ENCODE measurements around the gene LASP1.

The LASP1 gene

DNA sequence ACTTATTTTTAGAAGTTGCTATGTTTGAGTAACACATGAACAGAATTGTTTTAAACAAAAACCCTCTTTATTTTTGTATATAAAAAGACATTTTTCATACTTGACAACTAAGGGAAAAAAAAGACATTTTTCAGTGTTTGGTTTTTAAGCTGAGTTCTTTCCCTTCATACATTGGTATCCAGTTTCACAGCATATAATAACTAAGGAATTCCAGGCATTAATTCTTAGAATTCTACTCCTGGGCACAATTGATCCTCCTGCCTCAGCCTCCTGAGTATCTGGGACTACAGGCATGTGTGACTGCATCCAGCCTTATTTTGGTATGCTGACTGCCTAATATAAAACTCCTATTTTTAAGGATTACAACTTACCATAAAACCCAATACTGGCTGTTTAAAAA, 88.9 kb downstream of the LASP1 start:
- ATAC-seq (ENCODE audit: insufficient read depth, low read depth) (no peak), DNase-seq (no peak)
- TF ChIP-seq EZH2 (IDR thresholded peaks at IDR 0.05; ENCODE audit: borderline replicate concordance, low read depth, low read length, severe bottlenecking): no peak
- TF ChIP-seq, protein P1, sequence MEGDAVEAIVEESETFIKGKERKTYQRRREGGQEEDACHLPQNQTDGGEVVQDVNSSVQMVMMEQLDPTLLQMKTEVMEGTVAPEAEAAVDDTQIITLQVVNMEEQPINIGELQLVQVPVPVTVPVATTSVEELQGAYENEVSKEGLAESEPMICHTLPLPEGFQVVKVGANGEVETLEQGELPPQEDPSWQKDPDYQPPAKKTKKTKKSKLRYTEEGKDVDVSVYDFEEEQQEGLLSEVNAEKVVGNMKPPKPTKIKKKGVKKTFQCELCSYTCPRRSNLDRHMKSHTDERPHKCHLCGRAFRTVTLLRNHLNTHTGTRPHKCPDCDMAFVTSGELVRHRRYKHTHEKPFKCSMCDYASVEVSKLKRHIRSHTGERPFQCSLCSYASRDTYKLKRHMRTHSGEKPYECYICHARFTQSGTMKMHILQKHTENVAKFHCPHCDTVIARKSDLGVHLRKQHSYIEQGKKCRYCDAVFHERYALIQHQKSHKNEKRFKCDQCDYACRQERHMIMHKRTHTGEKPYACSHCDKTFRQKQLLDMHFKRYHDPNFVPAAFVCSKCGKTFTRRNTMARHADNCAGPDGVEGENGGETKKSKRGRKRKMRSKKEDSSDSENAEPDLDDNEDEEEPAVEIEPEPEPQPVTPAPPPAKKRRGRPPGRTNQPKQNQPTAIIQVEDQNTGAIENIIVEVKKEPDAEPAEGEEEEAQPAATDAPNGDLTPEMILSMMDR (IDR thresholded peaks at IDR 0.05; ENCODE audit: borderline replicate concordance, extremely low read depth, low read length, poor library complexity, severe bottlenecking): no peak
- H2AFZ ChIP-seq (ENCODE audit: low read depth, low read length): no peak overlapping the region
- H3K4me3 ChIP-seq (ENCODE audit: low read depth in 1 of 2, low read length in 2 of 2): no peak overlapping the region
- no peaks in the 10 kb centered on the region for H3K9me3 ChIP-seq (ENCODE audit: insufficient read depth, low read length, severe bottlenecking)
- no peaks in the 10 kb centered on the region for H3K36me3 ChIP-seq (ENCODE audit: insufficient read depth, low read length)
- H3K27me3 ChIP-seq (ENCODE audit: insufficient read depth, low read length, poor library complexity): no peaks in the 10 kb centered on the region
- H4K20me1 ChIP-seq (ENCODE audit: insufficient read depth, low read length): no peaks in the 10 kb centered on the region
- no peaks in the 10 kb centered on the region for H3K4me1 ChIP-seq (ENCODE audit: insufficient read depth, low read length)
- H3K4me2 ChIP-seq (ENCODE audit: insufficient read depth, low read length): no peak overlapping the region
- H3K9ac ChIP-seq (ENCODE audit: low read depth, low read length): no peak overlapping the region
- H3K27ac ChIP-seq (ENCODE audit: low read length): no peak overlapping the region
- H3K79me2 ChIP-seq (ENCODE audit: insufficient read depth, low read length): no peaks in the 10 kb centered on the region

DNA sequence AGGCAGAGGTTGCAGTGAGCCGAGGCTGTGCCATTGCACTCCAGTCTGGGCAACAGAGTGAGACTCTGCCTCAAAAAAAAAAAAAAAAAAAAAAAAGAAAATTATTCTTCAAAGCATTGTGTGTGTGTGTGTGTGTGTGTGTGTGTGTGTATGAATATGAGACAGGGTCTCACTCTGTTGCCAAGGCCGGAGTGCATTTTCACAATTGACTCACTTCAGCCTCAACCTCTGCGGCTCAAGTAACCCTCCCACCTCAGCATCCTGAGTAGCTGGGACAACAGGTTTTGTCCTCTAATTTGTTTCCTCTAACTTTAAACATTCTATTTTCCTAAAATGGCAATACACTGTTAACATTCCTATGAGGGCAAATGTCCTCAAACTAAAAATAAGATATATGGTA, 89.7 kb downstream of the LASP1 start:
- H3K27ac ChIP-seq (ENCODE audit: low read length): no peak overlapping the region
- ATAC-seq (ENCODE audit: insufficient read depth, low read depth): no peak
- no peak for TF ChIP-seq EZH2 (IDR thresholded peaks at IDR 0.05; ENCODE audit: borderline replicate concordance, low read depth, low read length, severe bottlenecking)
- TF ChIP-seq, protein P1 (IDR thresholded peaks at IDR 0.05; ENCODE audit: borderline replicate concordance, extremely low read depth, low read length, poor library complexity, severe bottlenecking): no peak
- no peaks in the 10 kb centered on the region for H3K4me1 ChIP-seq (ENCODE audit: insufficient read depth, low read length)
- H3K79me2 ChIP-seq (ENCODE audit: insufficient read depth, low read length): no peaks in the 10 kb centered on the region
- H3K4me2 ChIP-seq (ENCODE audit: insufficient read depth, low read length): no peak overlapping the region
- no peaks in the 10 kb centered on the region for H3K36me3 ChIP-seq (ENCODE audit: insufficient read depth, low read length)
- no peak for DNase-seq
- H3K4me3 ChIP-seq (ENCODE audit: low read depth in 1 of 2, low read length in 2 of 2): no peak overlapping the region
- no peak overlapping the region for H3K9ac ChIP-seq (ENCODE audit: low read depth, low read length)
- no peaks in the 10 kb centered on the region for H3K9me3 ChIP-seq (ENCODE audit: insufficient read depth, low read length, severe bottlenecking)
- H3K27me3 ChIP-seq (ENCODE audit: insufficient read depth, low read length, poor library complexity): no peaks in the 10 kb centered on the region
- H4K20me1 ChIP-seq (ENCODE audit: insufficient read depth, low read length): no peaks in the 10 kb centered on the region
- H2AFZ ChIP-seq (ENCODE audit: low read depth, low read length): no peak overlapping the region

DNA sequence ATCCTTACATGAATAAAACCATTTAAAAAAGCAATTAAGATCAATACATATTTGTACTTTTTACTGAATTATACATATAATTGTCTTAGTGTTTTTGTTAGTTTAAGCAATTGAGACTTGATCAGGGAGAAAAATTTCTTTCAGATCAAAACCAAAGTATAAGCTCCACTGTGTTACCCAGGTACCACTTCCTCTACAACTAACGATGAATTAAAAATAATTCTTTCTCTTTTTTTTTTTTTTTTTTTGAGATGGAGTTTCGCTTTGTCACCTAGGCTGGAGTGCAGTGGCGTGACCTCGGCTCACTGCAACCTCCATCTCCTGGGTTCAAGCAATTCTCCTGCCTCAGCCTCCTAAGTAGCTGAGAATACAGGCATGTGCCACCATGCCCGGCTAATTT, 90.5 kb downstream of the LASP1 start:
- no peak for DNase-seq
- no peaks in the 10 kb centered on the region for H3K36me3 ChIP-seq (ENCODE audit: insufficient read depth, low read length)
- no peaks in the 10 kb centered on the region for H3K27me3 ChIP-seq (ENCODE audit: insufficient read depth, low read length, poor library complexity)
- no peak overlapping the region for H2AFZ ChIP-seq (ENCODE audit: low read depth, low read length)
- H3K4me1 ChIP-seq (ENCODE audit: insufficient read depth, low read length): no peaks in the 10 kb centered on the region
- H3K4me3 ChIP-seq (ENCODE audit: low read depth in 1 of 2, low read length in 2 of 2): no peak overlapping the region
- H3K4me2 ChIP-seq (ENCODE audit: insufficient read depth, low read length): no peak overlapping the region
- no peaks in the 10 kb centered on the region for H4K20me1 ChIP-seq (ENCODE audit: insufficient read depth, low read length)
- no peak for TF ChIP-seq EZH2 (IDR thresholded peaks at IDR 0.05; ENCODE audit: borderline replicate concordance, low read depth, low read length, severe bottlenecking)
- TF ChIP-seq, protein P1 (IDR thresholded peaks at IDR 0.05; ENCODE audit: borderline replicate concordance, extremely low read depth, low read length, poor library complexity, severe bottlenecking): no peak
- no peak for ATAC-seq (ENCODE audit: insufficient read depth, low read depth)
- H3K9me3 ChIP-seq (ENCODE audit: insufficient read depth, low read length, severe bottlenecking): no peaks in the 10 kb centered on the region
- H3K9ac ChIP-seq (ENCODE audit: low read depth, low read length): no peak overlapping the region
- H3K27ac ChIP-seq (ENCODE audit: low read length): no peak overlapping the region
- H3K79me2 ChIP-seq (ENCODE audit: insufficient read depth, low read length): no peaks in the 10 kb centered on the region

DNA sequence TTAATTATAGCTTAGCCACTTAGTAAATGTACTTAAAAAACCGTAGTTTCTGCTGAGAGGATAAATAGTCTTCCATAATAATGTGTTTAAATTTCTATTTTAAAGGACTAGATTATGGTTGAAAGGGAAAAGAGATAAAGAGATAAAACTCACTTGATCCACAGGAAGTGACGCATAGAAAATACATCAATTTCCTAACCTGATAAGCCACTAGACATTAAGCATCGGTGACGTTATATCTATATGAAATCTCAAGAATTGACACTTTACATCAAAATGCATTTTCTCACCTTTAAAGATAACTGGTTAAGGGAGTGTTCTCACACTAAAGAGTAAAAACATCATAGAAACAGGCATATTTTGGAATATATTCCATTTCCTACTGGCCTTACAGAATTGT, 91.6 kb downstream of the LASP1 start:
- no peak overlapping the region for H3K27ac ChIP-seq (ENCODE audit: low read length)
- no peaks in the 10 kb centered on the region for H3K36me3 ChIP-seq (ENCODE audit: insufficient read depth, low read length)
- no peaks in the 10 kb centered on the region for H3K79me2 ChIP-seq (ENCODE audit: insufficient read depth, low read length)
- no peak for DNase-seq
- no peaks in the 10 kb centered on the region for H4K20me1 ChIP-seq (ENCODE audit: insufficient read depth, low read length)
- no peak overlapping the region for H2AFZ ChIP-seq (ENCODE audit: low read depth, low read length)
- no peaks in the 10 kb centered on the region for H3K9me3 ChIP-seq (ENCODE audit: insufficient read depth, low read length, severe bottlenecking)
- no peak for TF ChIP-seq EZH2 (IDR thresholded peaks at IDR 0.05; ENCODE audit: borderline replicate concordance, low read depth, low read length, severe bottlenecking)
- TF ChIP-seq, protein P1 (IDR thresholded peaks at IDR 0.05; ENCODE audit: borderline replicate concordance, extremely low read depth, low read length, poor library complexity, severe bottlenecking): no peak
- H3K27me3 ChIP-seq (ENCODE audit: insufficient read depth, low read length, poor library complexity): no peaks in the 10 kb centered on the region
- no peak overlapping the region for H3K4me3 ChIP-seq (ENCODE audit: low read depth in 1 of 2, low read length in 2 of 2)
- ATAC-seq (ENCODE audit: insufficient read depth, low read depth): no peak
- H3K4me2 ChIP-seq (ENCODE audit: insufficient read depth, low read length): no peak overlapping the region
- H3K4me1 ChIP-seq (ENCODE audit: insufficient read depth, low read length): no peaks in the 10 kb centered on the region
- no peak overlapping the region for H3K9ac ChIP-seq (ENCODE audit: low read depth, low read length)

All from DND-41 (cell line).